GM12878 (cell line): ENCODE measurements around the gene RASSF4. TPM values are rescaled to one million over a fixed set of nuclear protein-coding genes. Genes with fewer than 3 reads are reported as not detected.

Experiments
- CREB1 ChIP-seq: IDR thresholded peaks from 2 replicates; pipeline ENCODE4 v1.6.1; 2012; ENCODE audit warnings: low read depth, mild to moderate bottlenecking, inconsistent platforms
- FOXM1 ChIP-seq: IDR thresholded peaks from 2 replicates; pipeline ENCODE4 v1.6.1; 2012; ENCODE audit warnings: low read depth, mild to moderate bottlenecking, inconsistent platforms, low read length, moderate library complexity
- MYC ChIP-seq: IDR thresholded peaks from 2 replicates; pipeline ENCODE4 v1.6.1; 2011; ENCODE audit warnings: mild to moderate bottlenecking, low read length, moderate library complexity, inconsistent platforms; ENCODE audit not compliant: insufficient read depth, insufficient replicate concordance, insufficient read length, severe bottlenecking
- REST ChIP-seq: IDR thresholded peaks from 2 replicates; pipeline ENCODE4 v1.6.1; 2012; ENCODE audit warnings: mild to moderate bottlenecking, low read depth, low read length
- TBL1XR1 ChIP-seq: IDR thresholded peaks from 2 replicates; pipeline ENCODE4 v1.6.1; 2012; ENCODE audit warnings: low read depth, low read length, improper control_type of control experiment
- polyA plus RNA-seq, 11 experiments: library from polyadenylated mRNA; depleted of rRNA in 4 of 11; unstranded in 6 of 11; stranded (reverse) in 5 of 11; fragments of >200 nt; fragmentation: Nextera tagmentation in 4 of 11; fragmentation: Illumina TruSeq in 1 of 11; extraction: Ambion mirVana in 4 of 11; extraction: Trizol in 1 of 11; gene quantifications; 1 replicate in 1 of 11; 2 replicates in 10 of 11; pipeline versions ENCODE4 v1.2.1 to v1.2.3, GENCODE V29; 2011 to 2016; ENCODE audit warnings: inconsistent platforms in 2 of 11, missing spikeins in 2 of 11, low read depth in 1 of 11
- total RNA-seq, 4 experiments: library from RNA; depleted of rRNA in 3 of 4; stranded (reverse); fragments of >200 nt in 3 of 4; fragmentation: Illumina TruSeq in 1 of 4; extraction: Trizol in 1 of 4; gene quantifications; 2 replicates each; pipeline versions ENCODE4 v1.2.1 to v1.2.3, GENCODE V29; 2013 to 2021

Gene RASSF4
- total and polyA plus RNA-seq, 10 of the 15 experiments (the other 5 are each of a cell fraction or from before 2014, with no cell fraction given) = 3.7 to 71.1 (median 16.8) TPM

DNA sequence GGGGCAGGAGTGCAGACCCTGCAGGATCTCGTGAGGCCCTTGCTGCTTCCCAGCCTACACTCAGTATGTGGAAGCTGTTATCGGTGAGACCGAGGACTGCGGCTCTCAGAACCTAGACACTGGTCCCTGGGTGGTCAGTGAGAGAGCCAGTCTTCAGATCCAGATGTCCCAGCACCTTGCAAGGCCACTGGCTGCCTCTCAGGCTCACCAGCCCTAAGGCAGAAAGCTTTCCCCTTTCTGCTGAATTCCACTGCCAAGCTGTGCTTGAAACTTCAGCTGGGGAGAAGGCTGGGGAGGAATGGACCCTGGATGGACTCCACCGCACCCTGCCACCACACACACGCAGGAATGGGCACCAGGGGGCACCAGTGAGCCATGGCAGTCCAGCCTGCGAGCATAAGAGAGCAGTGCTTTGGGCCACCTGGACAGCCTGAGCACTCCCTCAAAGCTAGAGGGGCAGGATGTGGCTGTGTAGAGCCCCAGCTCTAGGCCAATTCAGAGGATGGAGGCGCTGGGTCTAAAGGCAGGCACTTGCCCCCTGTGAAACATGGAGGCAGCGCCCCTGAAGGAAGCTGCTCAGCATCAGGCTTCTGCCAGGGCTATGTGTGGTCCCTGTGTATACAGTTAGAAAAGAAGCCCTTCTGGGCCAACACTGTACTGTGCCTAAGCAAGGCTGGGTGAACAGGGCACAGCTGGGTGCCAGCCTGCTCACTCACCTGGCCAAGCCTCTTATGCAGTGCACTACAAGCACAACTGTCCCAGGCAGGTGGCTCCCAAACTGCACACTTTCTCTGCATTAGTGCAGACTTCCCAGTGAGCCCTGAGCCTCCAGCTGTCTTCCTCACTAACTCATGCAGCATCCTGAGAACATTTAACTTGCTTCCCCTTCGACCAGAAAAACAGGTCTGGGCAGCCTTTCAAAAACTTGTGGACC, 26.8 kb upstream of the RASSF4 start (continued):
- TF ChIP-seq REST = no peak
- no peak for TF ChIP-seq TBL1XR1
- TF ChIP-seq MYC = no peak
- TF ChIP-seq CREB1 = no peak
- TF ChIP-seq FOXM1 = 0 out of 2 replicates have a peak, but pooled peaks have one; percentile 40
- TF ChIP-seq, all 136 proteins: peak for 25
